ACC112 (cell line): Measurements from ENCODE around the gene PHPT1.
"Not testable (repeated sequence)": the region's sequence is repeated elsewhere in the genome, so short reads cannot be mapped to it uniquely, and the experiment has no call there.

Experiments used
- H2AFZ ChIP-seq: fragments of 200-600 bp; sonication (generic); one replicate; pipeline ENCODE4 v1.6.0; 2017; ENCODE audit warnings: antibody characterized with exemption, low read length; ENCODE audit not compliant: unreplicated experiment
- H3K27ac ChIP-seq: fragments of 200-600 bp; sonication (generic); 2 replicates; pipeline ENCODE4 v1.5.1; 2014; ENCODE audit warnings: low read depth, mild to moderate bottlenecking, antibody characterized with exemption, low read length, moderate library complexity
- H3K27me3 ChIP-seq: fragments of 200-600 bp; sonication (generic); 2 replicates; pipeline ENCODE4 v1.6.1; 2014; ENCODE audit warnings: mild to moderate bottlenecking, antibody characterized with exemption, low read length, moderate library complexity, mixed read lengths; ENCODE audit not compliant: insufficient read depth
- H3K36me3 ChIP-seq: fragments of 200-600 bp; sonication (generic); 2 replicates; pipeline ENCODE4 v1.6.1; 2016; ENCODE audit warnings: mild to moderate bottlenecking, antibody characterized with exemption, low read length, moderate library complexity, mixed read lengths; ENCODE audit not compliant: insufficient read depth
- H3K4me1 ChIP-seq: fragments of 200-600 bp; sonication (generic); one replicate; pipeline ENCODE4 v1.6.1; 2016; ENCODE audit warnings: low read length, mixed read lengths; ENCODE audit not compliant: insufficient read depth, unreplicated experiment, control insufficient read depth
- H3K4me3 ChIP-seq: fragments of 200-600 bp; sonication (generic); 2 replicates; pipeline ENCODE4 v1.5.1; 2014; ENCODE audit warnings: mild to moderate bottlenecking, low read depth, low read length
- H3K79me2 ChIP-seq: fragments of 200-600 bp; sonication (generic); one replicate; pipeline ENCODE4 v1.6.0; 2016; ENCODE audit warnings: low read length; ENCODE audit not compliant: control insufficient read depth, unreplicated experiment, insufficient read depth

Gene PHPT1

DNA sequence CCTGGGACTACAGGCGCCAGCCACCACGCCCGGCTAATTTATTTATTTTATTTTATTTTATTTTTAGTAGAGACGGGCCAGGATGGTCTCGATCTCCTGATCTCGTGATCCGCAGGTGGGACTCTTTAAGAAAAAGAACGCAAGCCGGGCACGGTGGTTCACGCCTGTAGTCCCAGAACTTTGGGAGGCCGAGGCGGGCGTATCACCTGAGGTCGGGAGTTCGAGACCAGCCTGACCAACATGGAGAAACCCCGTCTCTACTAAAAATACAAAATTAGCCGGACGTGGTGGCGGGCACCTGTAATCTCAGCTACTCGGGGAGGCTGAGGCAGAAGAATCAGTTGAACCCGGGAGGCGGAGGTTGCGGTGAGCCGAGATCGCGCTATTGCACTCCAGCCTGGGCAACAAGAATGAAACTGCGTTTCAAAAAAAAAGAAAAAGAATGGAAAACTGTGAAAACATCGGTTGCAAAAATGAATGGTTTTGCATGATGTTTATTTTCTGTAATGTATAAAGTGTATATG, 17.8 kb downstream of the PHPT1 start:
- not testable (repeated sequence) for H2AFZ ChIP-seq, H3K27ac ChIP-seq, H3K27me3 ChIP-seq, H3K4me1 ChIP-seq
- Histone ChIP-seq H3K4me3 (peak overlapping the region; percentile 88), H3K36me3 (peaks cover 25% of the 10 kb centered on the region; the same call in 1 of the 2 replicates), H3K79me2 (peaks cover 36% of the 10 kb centered on the region)

GRCh38 chr9:136867480-136867879, 18.3 kb downstream of the PHPT1 start:
- no peaks in the 10 kb centered on the region for H3K4me1 ChIP-seq
- H3K79me2 ChIP-seq, result peaks cover 36% of the 10 kb centered on the region
- H3K4me3 ChIP-seq, result peak overlapping the region; percentile 88; the same call in 1 of the 2 replicates
- no peaks in the 10 kb centered on the region for H3K27me3 ChIP-seq
- H2AFZ ChIP-seq, result no peak overlapping the region
- H3K27ac ChIP-seq, result no peak overlapping the region
- H3K36me3 ChIP-seq, result peaks cover 20% of the 10 kb centered on the region; the same call in 1 of the 2 replicates

- Histone ChIP-seq H3K4me3 (no peak overlapping the region), H3K27ac (no peak overlapping the region), H3K79me2 (peaks cover 36% of the 10 kb centered on the region), H3K4me1 (no peaks in the 10 kb centered on the region), H3K36me3 (peaks cover 17% of the 10 kb centered on the region; the same call in 1 of the 2 replicates), H2AFZ (no peak overlapping the region), H3K27me3 (no peaks in the 10 kb centered on the region)
Measured at GRCh38 chr9:136867917-136868316, 18.7 kb downstream of the PHPT1 start.

- Histone ChIP-seq H3K79me2 (peaks cover 32% of the 10 kb centered on the region), H3K36me3 (peaks cover 15% of the 10 kb centered on the region; the same call in 1 of the 2 replicates), H3K27me3 (no peaks in the 10 kb centered on the region), H3K27ac (no peak overlapping the region), H2AFZ (no peak overlapping the region), H3K4me3 (no peak overlapping the region), H3K4me1 (no peaks in the 10 kb centered on the region)
Measured at GRCh38 chr9:136868644-136869043, 19.4 kb downstream of the PHPT1 start.

DNA sequence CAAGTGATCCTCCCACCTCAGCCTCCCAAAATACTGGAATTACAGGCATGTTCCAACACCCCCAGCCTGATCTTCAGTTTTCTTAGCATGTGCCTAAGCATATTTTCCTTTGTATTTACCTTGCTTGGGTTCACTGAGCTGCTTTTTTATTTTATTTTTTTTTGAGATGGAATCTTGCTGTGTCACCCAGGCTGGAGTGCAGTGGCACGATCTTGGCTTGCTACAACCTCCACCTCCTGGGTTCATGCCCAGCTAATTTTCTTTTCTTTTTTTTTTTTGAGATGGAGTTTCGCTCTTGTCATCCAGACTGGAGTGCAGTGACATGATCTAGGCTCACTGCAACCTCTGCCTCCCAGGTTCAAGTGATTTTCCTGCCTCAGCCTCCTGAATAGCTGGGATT, 20.4 kb downstream of the PHPT1 start:
- peaks cover 25% of the 10 kb centered on the region for H3K79me2 ChIP-seq
- H3K4me3 ChIP-seq, H3K4me1 ChIP-seq, H3K27me3 ChIP-seq, H2AFZ ChIP-seq, H3K27ac ChIP-seq: not testable (repeated sequence)
- H3K36me3 ChIP-seq, result peaks cover 11% of the 10 kb centered on the region; the same call in 1 of the 2 replicates

DNA sequence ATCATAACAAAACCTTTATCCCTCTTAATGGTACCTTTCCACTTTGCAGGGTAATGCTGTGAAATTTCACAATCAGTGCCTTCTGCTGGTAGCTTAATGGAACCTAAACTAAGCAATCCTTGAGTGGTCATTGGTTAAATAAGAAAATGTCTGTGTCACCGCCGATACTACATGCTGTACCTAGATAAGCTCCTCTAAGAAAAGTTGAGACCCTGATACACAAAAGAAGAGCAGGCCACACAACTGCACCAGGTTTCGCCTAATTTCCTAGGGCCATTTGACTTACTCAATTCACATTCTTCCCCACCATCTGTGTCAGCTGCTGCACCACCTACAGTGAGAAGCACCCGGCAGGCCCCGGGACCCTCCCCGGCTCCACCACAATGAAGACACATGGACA, 25.9 kb downstream of the PHPT1 start:
- no peak overlapping the region for H3K27ac ChIP-seq
- no peaks in the 10 kb centered on the region for H3K27me3 ChIP-seq
- no peaks in the 10 kb centered on the region for H3K4me1 ChIP-seq
- no peaks in the 10 kb centered on the region for H3K79me2 ChIP-seq
- no peaks in the 10 kb centered on the region for H3K36me3 ChIP-seq
- no peak overlapping the region for H2AFZ ChIP-seq
- H3K4me3 ChIP-seq, result no peak overlapping the region

GRCh38 chr9:136876476-136876875, 27.3 kb downstream of the PHPT1 start:
- Histone ChIP-seq H3K4me3 (no peak overlapping the region), H2AFZ (no peak overlapping the region), H3K36me3 (no peaks in the 10 kb centered on the region), H3K27me3 (no peaks in the 10 kb centered on the region), H3K4me1 (peaks cover 2% of the 10 kb centered on the region), H3K27ac (no peak overlapping the region), H3K79me2 (no peaks in the 10 kb centered on the region)

- no peak overlapping the region for H3K4me3 ChIP-seq
- H3K36me3 ChIP-seq, result no peaks in the 10 kb centered on the region
- peaks cover 25% of the 10 kb centered on the region for H3K4me1 ChIP-seq
- H3K79me2 ChIP-seq, result no peaks in the 10 kb centered on the region
- H2AFZ ChIP-seq, result no peak overlapping the region
- no peak overlapping the region for H3K27ac ChIP-seq
- H3K27me3 ChIP-seq, result no peaks in the 10 kb centered on the region
Measured at GRCh38 chr9:136880651-136881050, 31.4 kb downstream of the PHPT1 start.

DNA sequence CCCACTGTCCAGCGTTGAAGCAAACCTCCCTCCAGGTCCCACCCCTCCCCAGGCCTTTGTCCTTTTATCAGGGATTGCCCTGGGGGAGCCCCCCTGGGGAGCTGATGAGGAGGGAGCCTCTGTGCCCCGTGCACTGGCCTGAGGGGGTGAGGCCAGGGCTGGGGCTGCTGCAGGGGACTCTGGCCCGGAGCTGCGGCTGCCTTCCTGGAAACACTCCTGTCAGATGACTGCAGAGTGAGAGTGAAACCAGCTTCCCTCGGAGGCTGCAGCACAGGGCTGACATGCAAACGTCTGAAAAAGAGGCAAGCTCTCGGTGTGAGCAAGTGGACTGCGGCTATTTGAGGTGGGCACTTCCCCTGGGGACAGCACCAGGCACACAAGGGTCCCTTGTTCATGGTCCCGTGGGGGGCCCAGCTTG, 32.5 kb downstream of the PHPT1 start:
- Histone ChIP-seq H2AFZ (peak overlapping the region; percentile 59), H3K4me1 (peaks cover 25% of the 10 kb centered on the region), H3K4me3 (peak overlapping the region; percentile 69), H3K36me3 (no peaks in the 10 kb centered on the region), H3K79me2 (peaks cover 2% of the 10 kb centered on the region), H3K27ac (peak overlapping the region; percentile 21; the same call in 1 of the 2 replicates), H3K27me3 (no peaks in the 10 kb centered on the region)

- Histone ChIP-seq H3K4me3 (peak overlapping the region; percentile 69), H2AFZ (peak overlapping the region; percentile 63), H3K79me2 (peaks cover 8% of the 10 kb centered on the region)
Measured at GRCh38 chr9:136882109-136882946, 33.1 kb downstream of the PHPT1 start.

DNA sequence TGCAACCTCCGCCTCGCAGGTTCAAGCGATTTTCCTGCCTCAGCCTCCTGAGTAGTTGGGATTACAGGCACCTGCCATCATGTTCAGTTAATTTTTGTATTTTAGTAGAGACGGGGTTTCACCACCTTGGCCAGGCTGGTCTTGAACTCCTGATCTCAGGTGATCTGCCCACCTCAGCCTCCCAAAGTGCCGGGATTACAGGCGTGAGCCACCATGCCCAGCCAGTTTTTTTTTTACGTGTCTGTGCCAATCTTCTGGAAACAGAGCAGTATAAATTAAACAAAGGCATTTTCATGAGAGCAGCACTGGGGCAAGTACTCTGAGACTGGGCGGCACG, 33.7 kb downstream of the PHPT1 start:
- peak overlapping the region; percentile 56 for H3K27ac ChIP-seq
- not testable (repeated sequence) for H2AFZ ChIP-seq, H3K27me3 ChIP-seq, H3K36me3 ChIP-seq
- peak overlapping the region; percentile 69; the same call in 1 of the 2 replicates for H3K4me3 ChIP-seq
- peaks cover 25% of the 10 kb centered on the region for H3K4me1 ChIP-seq
- peaks cover 14% of the 10 kb centered on the region for H3K79me2 ChIP-seq

More at GRCh38 chr9:136882109-136882946, 33.1 kb downstream of the PHPT1 start:
- peaks cover 25% of the 10 kb centered on the region for H3K4me1 ChIP-seq
- no peaks in the 10 kb centered on the region for H3K36me3 ChIP-seq
- no peaks in the 10 kb centered on the region for H3K27me3 ChIP-seq
- H3K27ac ChIP-seq, result peak overlapping the region; percentile 56
